GM19351 (cell line): ENCODE measurements around the gene C1orf210.

Source experiments
- ATAC-seq: cut with Tn5 transposase; IDR thresholded peaks from one replicate; pipeline ENCODE4 v1.9.1; 2021; ENCODE audit warnings: mild to moderate bottlenecking, moderate library complexity; ENCODE audit not compliant: unreplicated experiment

Gene C1orf210

DNA sequence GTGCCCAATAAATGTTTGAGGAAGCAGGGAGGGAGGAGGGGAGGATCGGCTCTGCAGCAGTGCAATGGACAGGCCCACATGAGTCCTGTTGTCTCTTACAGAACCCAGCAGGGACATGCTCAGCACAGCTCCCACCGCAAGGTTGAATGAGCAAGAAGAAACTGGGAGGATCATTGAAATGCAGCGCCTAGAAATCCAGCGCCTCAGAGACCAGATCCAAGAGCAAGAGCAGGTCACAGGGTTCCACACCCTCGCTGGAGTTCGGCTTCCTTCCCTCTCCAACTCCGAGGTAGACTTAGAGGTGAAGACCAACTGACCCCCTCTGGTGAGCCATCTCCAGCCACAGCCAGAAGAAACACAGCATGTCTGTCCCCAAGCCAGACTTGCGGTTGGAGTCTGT lies 31.5 kb downstream of the C1orf210 start:
- no peak for ATAC-seq

DNA sequence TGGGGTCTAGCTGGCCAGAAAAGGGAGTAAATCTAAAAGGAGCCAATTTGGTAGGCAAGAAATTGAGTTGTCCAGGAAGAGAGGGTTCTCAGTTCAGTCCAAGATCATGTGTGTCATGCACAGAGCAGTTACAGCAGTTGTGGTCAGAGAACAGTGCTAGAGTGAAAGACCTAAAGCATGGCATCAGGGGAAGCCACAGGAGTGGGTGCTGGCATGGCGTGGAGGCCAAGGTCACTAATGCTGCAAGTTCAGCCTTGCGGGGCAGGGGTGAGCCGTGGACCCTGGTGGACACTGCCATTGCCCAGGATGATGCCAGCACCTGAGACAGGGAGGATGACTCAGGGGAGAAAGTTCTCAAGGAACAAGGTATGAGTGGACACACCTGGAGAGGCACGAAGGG lies 32.2 kb downstream of the C1orf210 start:
- no peak for ATAC-seq

DNA sequence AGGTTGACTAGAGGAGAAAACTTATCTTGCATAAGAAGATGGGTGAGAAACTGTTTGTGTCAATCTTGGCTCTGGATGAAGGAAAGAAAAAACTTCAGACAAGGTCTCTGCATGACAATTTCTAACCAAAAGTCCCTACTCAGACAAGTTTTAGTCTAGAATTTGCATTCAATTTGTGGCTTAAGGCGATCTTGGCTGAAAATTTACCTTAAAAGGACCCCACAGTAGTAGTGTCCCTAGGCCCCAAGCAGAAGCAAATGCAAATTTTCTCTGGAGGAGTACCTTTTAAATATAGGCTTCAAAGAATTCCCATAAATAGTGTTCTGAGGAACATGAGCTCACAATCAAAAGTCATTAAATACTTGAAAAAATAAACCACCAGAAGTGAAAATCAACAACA lies 33.2 kb downstream of the C1orf210 start:
- ATAC-seq = no peak

DNA sequence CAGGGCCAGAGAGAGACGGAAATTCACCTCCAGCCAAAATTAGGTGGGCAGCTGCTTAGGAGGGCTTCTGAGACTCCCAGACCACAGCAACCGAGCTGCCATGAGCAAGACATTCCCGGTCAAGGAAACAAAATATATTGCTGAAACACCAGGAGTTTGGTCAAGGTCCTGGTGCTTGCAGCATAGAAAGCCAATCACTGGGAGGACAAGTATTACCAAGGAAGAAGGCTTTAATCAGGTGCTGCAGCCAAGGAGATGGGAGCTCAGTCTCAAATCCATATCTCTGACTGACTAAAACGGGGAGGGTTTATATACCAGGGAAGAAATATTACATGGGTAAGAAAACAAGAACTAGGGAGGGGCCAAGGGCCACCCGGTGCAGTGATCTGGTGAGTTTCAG lies 34.4 kb downstream of the C1orf210 start:
- no peak for ATAC-seq

DNA sequence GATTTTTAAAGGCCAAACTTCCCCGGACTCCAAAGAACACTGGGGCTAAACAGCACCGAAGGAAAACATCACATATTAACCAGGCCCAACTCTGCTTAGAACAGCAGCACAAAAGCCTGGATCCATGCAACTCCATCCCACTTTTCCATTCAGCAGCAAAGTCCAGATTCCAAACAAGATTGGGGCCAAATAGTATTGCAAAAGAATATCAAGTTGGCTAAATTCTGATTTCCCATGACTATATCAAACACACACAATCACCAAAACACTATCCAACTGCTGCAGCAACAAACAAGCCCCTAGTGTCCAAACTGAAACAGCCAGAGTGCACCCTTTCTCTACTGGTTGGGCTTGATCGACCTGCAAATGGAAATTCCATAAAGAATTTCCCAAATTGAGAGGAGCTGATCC lies 35.0 kb downstream of the C1orf210 start:
- ATAC-seq = no peak

DNA sequence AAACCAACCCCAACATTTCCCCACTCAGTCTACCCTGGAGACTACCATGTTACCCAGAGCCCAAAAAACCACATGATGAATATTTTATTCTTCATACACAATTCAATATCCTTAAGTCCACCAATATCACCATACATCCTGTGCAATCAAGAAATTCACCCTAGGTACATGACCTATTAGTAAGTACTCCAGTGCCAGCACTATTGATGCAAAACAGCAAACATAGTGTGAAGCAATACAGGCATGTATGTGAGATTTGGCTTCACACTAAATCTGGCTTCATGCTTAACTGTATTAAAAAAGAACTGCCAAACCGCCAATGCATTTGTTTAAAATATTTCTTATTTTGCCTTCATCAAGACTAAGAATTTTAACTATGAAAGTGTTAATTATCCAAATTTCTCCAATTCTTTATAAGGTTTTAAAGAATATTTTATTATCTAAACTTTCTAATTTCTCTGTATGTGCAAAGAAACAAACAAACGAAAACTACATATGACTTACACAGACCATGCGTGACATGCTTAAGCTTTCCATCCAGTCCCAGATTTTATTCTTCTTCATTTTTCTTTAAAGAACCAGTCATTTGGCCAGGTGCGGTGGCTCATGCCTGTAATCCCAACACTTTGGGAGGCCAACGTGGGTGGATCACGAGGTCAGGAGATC lies 38.0 kb downstream of the C1orf210 start:
- no peak for ATAC-seq

DNA sequence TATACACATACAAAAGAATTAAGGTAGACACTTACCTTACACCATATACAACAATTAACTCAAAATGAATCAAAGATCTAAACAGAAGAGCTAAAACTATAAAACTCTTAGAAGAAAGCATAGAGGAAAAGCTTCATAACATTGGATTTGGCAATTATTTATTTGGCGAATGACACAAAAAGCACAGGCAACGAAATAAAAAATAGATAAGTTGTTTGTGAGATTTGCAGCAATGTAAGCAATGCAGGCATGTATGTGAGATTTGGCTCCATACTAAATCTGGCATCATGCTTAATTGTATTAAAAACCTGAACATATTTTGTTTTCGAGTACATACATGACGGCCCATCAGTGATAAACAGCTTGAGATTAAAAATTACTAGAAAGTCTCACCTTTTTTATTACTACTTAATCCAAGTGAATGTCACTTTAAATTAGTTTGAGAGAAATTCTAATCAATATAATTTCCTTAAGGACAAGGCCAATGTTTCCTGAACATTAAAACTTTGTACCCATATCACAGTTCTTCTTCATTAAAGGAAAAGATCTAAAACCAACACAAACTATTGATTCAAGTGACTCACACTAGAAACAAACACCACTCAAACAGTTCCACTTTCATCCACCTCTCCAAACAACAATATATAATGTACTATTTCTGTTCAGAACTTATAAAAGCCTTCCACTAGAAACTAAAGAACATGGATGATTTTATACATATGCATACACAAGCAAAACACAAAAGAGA lies 38.7 kb downstream of the C1orf210 start:
- no peak for ATAC-seq

DNA sequence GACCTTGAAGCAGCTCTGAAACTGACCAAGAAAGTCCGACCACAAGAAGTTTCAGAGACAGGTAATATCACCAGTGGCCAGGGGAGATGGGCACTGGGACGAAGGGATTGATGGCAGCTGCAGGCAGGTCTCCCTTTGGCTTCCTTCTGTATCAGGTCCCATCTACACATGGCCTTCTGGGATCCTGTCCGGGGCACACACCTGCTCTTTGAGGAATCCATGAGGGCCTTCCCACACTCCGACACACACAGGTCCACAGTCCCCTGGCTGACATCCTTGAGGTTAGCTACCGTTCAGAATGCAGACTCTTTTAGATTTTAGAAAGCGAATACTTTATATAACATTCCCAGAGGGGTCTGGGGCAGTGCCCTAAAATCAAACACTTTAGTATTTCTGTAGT lies 42.1 kb downstream of the C1orf210 start:
- ATAC-seq = no peak

DNA sequence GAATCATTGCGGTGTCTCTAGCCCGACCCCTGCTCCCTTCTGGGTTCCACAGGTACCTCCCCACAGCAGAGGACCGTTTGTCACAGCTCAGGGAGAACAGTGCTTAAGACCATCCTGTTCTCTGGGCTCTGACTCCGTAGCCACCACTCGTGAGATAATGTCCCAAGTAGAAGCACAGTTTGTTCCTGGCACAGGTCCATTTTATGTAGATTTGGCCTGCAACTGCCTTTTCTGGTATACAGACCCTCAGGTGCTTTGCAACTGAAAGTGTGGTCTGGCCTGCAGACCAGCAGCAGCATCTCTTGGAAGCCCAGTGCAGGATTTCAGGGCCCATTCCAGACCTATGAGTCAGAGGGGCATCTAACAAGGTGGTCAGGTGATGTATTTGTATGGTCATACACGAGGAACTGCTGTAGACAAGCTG lies 44.0 kb downstream of the C1orf210 start:
- ATAC-seq = no peak

DNA sequence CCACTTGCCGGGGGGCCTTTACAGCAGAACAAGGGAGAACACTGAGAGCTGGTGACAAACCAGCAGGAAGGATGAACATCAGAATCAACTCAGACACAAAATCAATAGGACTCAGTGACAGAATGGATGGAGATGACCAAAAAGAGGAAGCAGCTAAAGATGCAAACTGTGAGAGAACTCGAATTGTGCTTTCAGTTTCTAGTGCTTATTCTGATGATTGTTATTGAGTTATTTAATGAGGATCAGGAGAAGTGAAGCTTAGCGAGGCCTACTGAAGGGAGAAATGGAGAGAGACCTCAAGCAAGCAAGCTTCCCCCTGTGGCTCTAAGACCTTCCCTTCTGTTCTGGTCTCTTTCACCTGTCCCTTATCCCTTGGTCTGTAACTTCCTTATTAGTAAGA lies 45.9 kb downstream of the C1orf210 start:
- peak; percentile 76 for ATAC-seq

DNA sequence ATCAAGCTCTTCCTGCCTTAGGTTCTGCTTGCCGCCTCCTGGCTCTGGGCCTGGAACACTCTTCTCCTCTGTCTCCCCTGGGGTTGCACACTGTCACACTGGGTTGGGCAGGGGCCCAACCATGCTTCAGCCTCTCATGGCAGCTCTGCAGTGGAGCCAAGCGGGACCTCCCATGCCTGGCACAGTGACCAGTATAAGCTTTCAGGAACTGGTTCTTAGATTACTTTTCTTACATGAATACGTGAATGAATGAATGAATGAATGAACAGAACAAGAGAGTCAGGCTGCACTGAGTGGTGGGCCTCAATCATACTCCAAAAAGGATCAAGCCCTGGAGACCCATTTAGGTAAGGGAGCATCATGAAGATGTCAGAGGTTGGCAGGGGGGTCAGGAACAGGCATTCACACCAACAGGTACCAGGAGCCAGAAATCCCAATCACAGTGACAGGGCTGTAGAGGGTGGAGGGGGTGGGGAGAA lies 46.4 kb downstream of the C1orf210 start:
- no peak for ATAC-seq

DNA sequence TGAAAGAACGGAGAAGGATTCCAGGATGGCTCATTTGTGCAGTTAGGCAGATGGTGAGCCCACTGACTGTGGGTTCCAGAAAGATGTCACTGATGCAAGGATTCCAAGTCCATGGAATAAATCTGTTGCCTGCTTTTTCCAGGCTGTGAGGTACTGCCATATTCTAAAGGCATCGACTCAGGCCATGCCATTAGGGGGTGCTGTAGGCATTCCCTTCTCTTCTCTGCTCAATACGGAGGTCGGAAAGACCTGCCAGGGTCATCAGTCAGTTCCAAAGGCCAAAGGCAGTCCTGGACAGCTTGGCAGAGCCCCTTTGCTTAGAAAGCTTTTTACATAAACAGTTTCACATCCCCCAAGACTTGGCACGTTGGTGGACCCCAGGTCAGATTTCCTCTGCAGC lies 47.3 kb downstream of the C1orf210 start:
- no peak for ATAC-seq

DNA sequence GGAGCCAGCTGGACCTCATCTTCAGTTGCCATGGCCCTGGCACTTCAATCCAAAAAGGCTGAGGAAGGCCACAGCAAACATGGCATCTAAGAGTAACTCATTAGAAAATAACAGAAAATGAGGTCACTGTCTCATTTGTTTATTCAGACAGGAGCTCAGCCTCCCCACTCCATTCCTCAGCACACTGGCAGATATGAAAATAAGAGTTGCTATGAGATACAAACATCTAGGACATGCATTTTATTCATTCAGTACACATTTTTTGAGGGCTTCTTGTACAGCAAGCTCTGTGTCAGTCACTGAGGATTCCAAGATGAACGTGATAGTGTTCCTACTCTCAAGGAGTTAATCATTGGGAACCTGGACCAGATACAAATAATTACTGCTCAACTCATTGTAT lies 48.3 kb downstream of the C1orf210 start:
- no peak for ATAC-seq

DNA sequence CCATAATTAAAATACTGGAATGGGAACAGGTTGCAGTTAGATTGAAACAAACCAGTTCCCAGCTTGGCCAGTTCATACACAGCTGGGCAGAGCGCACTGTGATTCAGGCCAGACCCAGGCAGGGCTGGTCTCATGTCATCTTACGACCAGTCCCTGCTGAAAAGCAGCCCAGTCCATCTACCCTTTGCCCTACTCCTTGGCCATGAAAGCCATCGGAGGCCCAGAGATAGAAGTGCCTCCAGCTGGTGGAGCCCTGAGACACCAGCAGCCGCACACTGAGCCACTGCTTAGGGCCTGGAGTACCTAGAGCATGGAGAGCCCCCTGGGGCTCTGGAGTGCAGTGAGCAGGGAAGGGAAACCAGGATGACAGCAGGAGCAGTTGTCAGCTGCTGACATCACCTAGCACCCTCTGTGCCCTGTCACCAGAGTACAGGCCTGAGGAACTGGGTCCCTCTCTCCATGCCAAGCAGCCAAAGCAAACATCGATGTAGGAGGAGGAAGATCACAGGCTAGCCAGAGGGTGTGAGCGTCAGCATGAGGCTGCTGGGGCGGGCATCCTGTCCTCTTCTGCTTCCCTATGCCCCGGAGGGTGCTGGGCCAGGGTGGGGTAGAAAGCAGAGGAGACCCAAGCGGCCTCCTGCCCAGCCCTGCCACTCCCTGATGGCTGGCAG lies 49.8 kb downstream of the C1orf210 start:
- ATAC-seq = no peak

DNA sequence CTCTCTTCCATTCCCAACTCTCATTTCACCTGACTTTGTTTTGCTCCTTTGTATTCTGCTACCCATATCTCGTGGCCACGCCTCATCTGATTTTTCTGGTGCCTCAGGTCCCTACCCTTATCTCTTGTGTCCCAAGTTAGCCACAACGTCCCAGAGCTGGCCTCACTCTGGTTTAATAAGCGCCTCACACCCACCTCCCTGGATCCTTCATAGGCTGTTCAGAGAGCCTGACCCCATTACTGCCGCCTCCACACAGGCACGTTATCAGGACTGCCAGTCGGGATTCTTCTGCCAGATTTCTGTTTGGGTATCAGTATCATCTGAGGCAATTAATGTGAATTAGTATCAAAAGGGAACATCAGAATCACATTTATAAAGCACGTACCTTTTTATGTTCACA lies 50.3 kb downstream of the C1orf210 start:
- no peak for ATAC-seq

DNA sequence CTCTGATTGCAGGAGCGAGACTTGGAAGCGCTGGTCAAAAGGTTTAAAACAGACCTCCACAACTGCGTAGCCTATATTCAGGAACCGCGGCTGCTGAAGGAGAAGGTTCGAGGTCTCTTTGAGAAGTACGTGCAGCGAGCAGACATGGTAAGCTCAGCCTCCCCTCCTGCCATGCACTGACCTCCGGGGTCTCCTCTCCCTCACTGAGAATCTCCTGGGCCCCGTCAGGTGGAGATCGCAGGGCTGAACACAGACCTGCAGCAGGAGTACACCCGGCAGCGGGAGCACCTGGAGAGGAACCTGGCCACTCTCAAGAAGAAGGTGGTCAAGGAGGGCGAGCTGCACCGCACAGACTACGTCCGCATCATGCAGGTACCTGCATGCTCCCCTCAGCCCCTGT lies 51.1 kb downstream of the C1orf210 start:
- ATAC-seq = no peak

DNA sequence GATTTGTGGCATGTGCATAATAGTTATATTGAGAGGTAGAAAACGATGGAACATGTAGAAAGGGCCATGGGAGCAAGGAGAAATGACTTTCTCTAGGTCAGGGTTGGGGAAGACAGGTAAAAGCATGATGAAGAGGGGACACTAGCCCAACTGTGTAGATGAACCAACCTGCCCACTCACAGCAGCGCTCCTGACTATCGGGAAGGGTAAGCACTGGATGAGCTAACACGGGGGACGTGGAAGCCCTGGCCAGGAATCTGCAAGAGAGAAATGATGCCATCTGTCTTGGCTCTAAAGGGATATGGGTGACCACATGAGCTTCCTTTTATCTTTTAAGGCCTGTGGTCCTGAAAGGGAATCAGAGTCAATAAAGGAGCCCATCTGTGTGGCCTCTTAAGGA lies 51.8 kb downstream of the C1orf210 start:
- no peak for ATAC-seq

DNA sequence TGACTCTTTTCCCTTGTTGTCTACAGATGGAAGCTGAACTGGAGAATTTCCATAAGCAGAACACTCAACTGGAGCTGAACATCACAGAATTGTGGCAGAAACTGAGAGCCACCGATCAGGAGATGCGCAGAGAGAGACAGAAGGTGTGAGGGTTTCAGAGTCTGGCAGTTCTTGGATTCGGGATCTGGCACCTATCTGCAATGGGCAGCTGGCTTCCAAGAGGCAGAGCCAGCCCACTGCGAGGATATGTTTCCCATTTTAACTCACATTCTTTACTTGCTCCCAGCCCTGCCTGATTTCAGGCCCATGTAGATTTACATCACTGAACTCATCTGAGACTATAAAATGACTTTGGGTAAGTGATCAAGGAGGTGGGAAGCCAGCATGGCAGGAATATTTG lies 52.9 kb downstream of the C1orf210 start:
- ATAC-seq = no peak

DNA sequence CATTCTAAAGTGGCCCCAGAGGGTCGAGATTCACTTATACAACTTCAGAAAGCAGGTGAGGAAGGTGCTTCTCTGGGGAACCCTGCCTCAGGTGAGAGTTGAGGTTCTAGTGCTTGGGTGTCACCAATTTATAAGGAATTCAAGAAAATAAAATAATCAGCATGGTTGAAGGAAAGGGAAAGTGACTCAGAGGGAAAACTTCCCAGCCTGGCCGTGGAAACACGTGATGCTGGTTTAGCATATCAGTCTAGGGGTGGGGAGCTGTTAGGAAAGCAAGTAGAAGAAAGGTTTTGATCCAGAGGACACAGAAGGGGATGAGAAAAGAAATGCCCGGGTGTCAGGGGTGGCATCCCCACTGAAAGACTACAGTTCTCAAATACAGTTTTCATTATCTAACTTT lies 53.3 kb downstream of the C1orf210 start:
- no peak for ATAC-seq
